HG03571 (cell line): ENCODE data around the gene PALMD.

Experiments
- ATAC-seq: cut with Tn5 transposase; IDR thresholded peaks from one replicate; pipeline ENCODE4 v1.9.1; 2021; ENCODE audit not compliant: unreplicated experiment

Gene PALMD

DNA sequence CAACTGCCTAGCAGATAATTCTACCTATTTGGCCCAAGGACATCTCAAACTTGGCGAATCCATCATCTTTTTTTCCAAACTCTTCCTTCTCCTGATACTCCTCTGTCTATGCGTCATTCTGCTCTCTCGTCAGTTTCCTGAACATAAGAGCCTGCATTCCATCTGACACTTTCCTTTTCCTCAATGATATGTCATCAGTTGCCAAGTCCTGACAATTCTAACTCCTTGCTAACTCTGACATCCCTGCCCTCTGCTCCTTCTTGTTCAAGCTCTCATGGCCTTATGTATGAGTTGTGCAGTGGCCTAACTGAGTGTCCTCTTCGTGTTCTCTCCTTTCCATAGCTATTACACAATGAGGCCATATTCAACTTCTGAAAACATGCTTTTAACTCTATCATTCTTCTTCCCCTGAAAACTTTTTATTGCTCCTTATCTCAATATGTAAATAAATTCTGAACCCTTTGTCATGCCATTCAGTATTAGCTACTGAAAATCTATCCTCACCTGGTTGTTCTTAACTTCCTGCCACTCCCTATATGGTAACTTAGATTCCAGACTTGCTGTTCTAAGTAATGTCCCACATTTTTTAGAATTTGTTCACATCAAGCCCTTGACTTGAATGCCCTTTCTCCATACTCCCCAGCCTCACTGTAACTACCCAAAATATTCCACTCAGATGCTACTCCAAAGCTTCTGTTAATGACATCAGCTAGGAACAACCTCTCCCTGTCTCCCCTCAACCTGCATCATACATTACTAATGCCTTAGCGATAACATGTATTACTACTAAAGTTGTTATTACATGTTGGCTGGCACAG, 11.5 kb downstream of the PALMD start:
- ATAC-seq: no peak

DNA sequence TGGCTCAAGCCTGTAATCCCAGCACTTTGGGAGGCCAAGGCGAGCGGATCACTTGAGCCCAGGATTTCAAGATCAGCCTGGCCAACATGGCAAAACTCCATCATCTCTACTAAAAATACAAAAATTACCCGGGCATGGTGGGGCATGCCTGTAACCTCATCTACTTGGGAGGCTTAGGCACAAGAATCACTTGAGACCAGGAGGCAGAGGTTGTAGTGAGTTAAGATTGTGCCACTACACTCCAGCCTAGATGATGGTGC, 12.0 kb downstream of the PALMD start:
- no peak for ATAC-seq

DNA sequence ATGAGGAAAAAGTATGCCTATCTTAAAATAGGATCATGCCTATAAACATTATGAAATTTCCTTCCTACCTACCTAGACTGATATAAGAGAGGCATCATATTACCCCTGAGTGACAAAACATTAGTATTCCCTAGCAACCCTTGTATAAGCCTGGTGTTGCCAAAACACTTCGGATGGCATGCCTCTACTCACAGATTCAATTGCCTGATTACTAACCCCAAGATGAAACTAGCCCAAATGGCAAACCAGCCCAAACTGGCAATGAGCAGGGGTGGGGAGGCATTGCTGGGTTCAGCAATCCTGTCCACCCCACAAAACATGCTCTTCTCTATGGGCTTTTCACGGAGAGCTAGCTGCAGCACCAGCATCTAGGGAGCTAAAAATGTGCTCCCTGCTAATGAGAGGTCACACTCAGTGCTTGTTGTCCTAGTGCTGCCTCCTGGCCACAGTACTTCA, 13.9 kb downstream of the PALMD start:
- no peak for ATAC-seq

DNA sequence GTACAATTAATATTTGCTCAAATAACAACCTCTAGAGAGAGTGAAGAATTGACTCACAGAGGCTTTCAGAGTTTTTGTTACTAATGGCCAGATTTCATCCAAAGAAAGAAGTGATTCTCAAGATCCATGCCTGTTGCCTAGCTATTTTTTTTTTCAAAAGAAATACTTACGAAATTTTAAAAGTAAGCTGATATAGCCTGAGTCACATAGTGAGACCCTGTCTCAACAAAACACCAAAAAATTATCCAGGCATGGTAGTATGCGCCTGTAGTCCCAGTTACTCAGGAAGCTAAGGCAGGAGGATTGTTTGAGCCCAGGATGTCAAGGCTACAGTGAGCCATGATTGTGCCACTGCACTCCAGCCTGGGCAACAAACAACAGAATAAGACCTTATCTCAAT, 14.6 kb downstream of the PALMD start:
- no peak for ATAC-seq

DNA sequence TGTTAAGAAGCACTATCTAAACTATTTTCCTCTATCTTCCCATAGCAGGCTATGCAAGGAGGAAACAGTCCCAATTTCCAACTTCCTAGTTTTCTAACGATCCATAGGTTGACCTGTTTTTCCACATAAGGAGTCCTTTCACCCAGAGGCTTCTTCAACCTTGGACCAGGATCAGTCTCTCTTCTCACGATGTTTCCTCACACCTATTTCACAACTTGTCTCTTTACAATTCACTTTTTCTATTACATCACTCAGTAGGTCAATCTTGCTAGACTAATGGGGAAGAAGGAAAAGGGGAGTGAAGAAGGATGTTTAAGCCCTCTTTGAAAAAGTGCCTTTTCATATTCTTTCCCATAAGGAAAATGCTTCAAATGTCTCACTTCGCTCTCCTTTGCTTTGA, 15.9 kb downstream of the PALMD start:
- ATAC-seq: no peak

DNA sequence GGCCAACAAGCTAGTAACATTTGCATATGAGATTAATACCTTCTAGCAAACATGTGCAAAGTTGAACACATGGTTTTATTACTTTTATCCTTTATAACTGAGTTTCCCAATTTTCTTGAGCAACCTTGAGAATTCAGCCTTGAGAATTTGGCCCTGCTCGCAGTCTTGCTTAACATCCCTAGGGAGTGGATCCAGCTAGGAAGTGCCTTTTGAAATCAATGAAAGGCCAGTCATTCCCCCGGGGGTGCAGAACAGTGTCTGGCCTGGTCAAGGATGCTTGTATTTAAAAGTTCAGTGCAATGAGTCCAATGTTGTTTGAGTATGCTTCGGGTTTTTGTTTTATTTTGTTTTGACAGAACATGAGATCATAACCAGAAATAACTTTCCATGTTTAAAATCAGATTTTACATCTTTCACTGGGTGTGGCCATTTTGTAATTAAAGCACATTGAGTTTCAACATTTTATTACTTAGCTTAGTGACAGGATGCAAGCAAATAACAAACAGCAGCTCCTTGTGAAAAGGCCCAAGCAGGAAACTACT, 16.7 kb downstream of the PALMD start:
- ATAC-seq: no peak

DNA sequence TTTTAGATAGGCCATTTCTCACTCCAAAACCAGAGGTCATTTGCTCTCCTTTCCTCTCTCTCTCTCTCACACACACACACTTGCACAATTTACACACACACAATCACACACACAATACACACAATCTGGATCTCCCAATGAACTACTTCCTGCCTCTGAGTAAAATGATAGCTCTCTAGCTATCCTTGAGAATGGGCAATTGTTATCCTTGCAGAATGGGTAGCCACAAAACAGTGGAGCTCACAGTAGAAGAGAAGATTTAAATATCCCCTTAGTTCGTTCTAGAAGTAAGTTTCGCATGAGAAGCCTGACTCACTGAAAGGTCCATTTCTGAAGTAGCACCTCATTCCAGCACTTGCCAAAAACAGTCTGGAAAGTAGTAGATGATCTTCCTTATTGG, 17.6 kb downstream of the PALMD start:
- ATAC-seq: no peak

DNA sequence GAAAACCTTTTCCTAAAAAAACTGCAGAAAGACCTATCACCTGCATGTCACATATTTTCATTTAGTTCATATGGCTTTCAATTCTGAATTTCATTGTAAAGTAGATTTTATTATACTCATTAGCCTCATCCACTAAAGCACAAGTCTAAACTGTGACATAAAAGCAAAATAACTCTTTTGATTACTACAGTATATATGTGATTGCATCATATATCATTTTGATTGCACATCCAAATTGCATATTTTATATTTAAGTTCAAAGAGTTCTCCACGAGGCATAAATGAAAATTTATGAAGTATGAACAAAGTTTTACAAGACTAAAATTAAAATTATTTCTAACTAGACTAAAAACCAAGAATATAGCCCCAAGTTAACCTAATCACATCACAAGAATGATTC, 19.3 kb downstream of the PALMD start:
- ATAC-seq: no peak

DNA sequence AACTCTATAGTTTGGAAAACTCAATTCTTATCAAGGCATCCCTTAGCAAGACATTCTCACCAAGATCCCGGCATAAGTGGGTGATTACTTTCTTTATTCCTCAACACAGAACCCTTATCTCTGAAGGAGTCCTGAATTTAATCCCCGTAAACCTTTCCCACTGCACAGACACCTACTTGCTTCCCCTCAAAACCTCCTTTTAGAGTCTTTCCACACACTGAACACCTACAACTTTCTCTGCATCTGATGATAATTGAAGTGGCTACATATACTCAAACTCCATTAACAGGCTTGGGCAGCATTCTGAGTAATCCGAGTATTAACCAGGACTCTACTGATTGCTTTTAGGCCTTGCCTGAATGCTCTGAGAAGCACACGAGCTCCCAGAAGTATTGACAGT, 23.5 kb downstream of the PALMD start:
- no peak for ATAC-seq

DNA sequence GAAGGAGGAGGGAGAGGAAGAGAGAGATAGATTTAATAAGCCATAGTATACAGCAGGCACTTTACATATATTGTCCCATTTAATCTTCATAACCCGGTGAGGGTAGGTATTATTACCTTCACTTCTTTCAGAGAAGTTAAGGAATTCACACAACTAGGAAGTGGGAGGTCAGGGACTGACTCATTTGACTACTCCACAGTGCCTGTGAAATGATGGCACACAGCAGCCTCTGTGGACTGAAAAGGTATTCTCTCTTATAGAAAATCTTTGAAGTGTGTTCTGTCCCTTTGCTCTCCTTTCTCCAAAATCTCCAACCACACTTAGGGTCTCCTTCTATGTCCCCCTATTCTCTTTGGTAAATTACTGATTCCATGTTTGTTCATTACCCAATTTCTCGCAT, 23.9 kb downstream of the PALMD start:
- no peak for ATAC-seq

DNA sequence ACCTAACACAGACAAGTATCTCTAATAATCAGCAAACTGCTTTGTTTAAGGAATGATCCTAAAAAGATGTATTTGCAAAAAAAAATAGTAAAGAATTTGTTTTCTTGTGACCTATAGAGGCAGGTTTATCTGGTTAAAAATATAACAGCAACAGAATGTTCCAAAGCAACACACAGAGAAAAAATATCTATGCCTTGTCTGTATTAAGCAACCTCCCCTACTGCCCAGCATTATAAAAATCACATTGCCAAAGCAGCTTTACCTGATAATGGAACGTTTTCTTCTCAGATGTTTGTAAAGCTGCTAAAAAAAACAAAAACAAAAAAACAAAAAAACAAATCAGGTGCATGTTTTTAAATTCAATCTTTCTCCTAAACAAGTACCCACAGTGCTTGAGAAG, 24.7 kb downstream of the PALMD start:
- ATAC-seq: no peak

DNA sequence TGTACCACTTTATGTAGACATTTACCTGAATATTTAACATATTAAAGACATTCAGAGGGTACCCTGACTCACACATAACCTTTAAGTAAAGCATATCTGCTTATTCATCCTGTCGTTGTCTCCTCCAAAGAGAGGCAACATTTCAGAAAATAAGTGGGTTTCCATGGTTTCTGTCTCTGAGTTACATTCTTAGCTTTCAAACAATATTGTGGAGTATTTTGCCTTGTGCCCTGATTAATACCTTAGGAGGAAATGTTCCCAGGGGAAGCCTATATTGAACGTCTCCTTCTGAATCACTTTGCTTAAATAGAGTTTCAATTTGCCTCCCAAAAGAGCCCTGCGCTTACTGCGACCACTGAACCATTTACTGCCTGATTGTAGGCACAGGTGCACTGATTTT, 26.1 kb downstream of the PALMD start:
- no peak for ATAC-seq

DNA sequence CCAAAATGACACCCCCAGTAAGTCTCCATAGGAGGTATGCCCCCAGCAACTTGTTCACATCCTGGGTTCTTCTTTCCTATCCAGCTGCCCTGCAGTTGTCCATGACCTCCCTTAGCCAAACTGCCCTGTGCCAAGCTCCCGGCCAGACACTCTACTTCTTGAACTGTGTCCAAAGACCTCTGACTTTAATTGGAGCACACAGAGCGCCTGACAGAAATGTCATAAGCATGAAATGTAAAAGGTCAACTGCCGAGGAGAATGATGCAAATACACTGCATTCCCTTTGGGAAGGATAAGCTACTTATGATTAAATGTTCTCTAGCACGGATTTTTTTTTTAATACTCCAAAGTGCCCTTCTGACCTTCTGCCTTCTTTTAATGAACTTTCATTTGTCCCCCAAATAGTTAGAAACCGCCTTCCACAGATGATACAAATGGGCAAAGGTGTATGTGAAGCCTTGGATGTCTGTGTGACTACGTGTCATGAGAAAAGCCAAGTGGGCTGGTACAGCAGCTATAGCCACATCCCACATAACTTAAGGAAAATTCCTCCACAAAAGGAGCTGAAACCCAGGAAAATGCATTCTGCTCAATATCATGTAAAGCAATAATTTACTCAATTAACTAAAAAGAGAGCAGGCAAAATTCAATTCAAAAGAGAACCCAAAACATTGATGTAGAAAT, 26.8 kb downstream of the PALMD start:
- no peak for ATAC-seq

DNA sequence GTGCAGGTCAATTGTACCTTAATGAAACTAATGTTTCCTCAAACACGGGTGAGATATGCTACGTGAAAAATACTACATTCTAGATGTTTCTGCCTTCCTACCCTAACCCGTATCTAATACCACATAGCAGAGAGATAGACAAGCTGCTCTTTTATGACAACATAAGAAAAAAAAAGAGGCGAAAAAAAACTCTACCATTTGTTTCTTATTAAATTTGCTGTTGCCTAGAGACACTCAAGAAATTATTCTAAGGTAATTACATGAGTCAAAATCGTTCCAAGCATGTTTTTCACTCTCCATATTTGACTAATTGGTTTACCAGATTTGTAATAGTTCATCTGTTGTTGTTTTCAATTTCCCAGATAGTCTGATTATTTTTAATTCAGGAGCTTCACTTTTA, 27.4 kb downstream of the PALMD start:
- no peak for ATAC-seq

DNA sequence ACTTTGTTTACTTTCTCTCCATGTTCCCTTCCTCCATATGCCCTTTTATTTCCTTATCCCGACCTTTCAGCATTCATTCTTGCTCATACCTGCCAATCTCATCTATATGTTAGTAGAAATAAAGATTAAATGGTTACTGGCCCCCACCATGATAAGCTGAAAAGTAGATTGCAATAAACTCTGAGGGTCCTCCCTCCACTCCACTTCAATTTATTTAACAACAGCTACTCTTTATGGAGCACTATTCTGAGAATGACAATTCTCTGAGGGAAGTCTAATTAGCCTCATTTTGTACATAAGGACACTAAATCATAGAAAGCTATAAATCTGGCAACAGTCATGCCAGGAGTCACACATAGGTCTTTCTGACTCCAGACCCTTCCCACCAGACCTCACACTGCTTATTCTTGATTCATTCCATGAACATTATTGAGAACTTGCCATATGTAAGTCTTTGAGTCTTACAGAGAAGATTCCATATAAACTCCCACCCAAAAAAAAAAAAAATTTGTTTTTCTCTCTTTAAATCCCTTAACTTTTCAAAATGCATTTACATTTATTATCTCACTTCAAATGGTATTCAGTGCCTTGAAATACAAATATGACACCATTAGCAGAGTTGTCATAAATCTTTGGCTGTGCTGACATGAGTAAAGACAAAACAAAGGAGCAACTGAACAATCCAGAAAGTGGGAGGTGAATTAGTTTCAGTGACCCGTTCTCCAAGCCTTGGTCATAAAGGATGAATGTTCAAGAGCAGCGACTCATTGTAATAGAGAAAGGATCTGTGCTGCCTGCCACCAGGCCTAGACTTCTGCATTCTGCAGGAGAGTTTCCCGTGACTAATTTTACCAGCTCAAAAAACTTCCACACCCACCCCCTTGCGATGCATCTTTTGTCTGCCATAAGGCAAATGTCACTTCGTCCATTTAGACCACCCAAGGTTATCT, 28.5 kb downstream of the PALMD start:
- no peak for ATAC-seq

DNA sequence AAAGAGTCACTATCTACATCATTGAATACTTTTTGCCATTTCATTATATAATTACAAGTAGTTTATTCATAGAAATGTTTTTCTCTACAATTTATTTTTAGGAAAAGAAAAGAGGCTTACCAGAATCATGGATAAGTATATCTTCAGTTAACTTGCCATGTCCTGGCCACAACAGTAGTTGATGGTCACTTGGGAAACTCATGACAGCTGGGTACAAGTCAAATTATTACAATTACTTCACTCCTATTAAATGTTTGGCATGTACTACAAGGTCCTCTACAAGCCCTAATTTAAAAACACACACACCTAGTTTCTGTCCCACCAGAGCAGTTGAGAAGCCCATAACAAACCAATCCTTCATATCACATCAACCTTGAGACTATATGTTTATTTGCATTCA, 29.4 kb downstream of the PALMD start:
- ATAC-seq: no peak

DNA sequence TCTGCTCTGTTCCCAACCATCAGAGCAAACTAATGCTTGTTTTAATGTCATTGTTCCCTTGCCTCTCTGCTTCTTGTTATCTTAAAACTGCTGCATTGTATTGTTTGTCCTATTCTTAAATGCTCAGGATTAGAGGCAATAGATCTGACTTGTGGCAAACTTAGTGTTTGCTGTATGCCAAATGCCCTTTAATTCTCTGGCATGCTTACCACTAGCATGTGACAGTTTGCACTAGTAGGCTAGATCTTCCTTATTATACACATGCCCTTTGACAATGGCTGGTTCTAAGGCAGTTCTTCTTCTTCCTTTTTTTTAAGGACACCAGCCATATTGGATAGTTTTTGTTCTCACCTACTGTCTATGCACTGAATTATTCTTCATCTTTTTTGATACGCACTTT, 30.1 kb downstream of the PALMD start:
- no peak for ATAC-seq

DNA sequence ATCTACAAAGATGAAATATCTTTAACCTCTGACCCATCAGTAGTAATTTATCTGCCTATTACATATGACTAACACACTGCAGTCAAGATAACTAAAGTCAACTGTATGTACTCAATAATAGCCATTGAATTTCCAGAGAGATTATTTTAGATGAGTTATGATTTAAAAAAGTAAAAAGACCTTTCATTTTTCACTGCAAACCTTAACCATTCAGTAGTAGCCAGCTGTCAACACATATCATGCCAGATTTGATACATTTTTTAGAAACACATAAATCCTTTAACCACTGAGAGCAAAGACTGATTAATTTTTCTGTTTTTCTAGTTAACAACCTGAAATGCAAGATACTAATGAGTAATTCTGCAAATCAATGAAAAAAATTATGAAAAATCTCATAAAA, 31.0 kb downstream of the PALMD start:
- no peak for ATAC-seq

DNA sequence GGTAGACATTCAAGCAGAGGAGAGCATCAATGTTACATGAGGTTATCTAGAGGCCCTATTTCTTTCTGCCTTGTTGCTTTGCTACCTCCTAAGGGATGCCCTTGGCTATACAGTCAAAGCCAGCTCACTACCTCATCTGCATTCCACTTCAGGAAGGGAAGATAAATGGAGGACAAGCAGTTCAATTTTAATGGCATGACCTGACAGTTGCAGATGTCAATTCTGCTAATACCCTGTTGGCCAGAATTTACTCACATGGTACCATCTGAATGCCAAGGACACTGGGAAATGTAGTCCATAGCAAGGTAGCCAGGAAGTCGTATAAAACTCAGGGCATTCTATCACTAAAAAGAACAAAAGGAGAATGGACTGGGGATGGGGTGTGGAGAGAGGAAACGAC, 31.5 kb downstream of the PALMD start:
- ATAC-seq: no peak

DNA sequence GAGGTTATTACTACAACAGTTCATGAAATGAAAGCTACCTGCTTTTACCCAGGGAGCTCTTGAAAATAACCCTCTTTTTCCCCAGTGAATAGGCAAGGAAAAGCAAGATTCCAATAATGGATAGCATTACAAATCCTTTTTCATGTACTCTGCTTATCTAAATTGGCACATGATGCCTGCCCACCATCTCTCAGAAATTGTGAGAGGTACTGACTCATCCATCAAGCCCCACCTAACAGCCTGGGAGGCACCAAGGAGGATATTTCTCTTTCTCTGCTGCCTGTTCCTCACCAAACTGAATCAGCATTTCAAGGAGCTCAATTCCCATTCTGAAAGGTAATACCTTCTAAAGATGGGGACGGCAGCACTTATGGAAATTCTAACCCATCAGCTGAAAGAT, 34.4 kb downstream of the PALMD start:
- no peak for ATAC-seq

DNA sequence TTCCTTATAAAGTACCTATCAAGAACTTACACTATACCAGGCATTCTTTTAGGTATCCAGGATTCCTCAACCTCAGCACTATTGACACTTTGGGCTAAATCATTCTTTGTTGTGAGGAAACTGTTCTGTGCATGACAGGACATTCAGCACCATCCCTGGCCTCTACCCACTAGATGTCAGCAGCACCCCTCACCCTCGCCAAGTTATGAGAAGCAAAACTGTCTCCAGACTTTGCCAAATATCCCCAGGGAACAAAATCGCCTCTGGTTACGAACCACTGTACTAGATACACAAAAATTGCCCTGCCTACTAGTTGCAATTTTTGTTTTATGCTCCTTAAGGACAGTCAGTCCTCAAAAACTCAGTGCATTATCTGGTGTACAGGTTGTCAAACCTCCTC, 35.7 kb downstream of the PALMD start:
- no peak for ATAC-seq
